ENCODE results near the gene CREB3L1. TPM values are rescaled to one million over a fixed set of nuclear protein-coding genes. Genes with fewer than 3 reads are reported as not detected.

CREB3L1 gene
- total and polyA plus RNA-seq, 2 experiments from 2014 or later, result 8.5 to 10.4 TPM

DNA sequence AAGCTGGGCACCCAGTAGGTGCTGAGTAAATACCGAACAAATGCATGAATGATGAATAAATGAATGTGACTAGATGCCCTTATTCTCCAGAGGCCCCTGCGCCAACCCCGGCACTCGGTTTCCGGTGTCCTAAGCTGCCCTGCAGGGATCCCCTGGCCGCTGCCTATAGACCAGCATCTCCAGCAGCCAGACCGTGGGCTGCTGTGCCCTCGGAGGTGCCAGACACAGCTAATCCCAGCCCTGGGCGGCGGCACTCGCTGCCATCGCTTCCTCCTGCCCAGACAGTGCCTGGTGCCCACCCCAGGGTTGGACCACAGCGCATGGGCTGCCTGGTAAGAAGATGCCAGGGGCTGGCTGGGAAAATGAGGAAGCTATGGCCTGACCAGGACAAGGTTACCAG, 15.6 kb downstream of the CREB3L1 start (continued):
- TF ChIP-seq, protein P1, sequence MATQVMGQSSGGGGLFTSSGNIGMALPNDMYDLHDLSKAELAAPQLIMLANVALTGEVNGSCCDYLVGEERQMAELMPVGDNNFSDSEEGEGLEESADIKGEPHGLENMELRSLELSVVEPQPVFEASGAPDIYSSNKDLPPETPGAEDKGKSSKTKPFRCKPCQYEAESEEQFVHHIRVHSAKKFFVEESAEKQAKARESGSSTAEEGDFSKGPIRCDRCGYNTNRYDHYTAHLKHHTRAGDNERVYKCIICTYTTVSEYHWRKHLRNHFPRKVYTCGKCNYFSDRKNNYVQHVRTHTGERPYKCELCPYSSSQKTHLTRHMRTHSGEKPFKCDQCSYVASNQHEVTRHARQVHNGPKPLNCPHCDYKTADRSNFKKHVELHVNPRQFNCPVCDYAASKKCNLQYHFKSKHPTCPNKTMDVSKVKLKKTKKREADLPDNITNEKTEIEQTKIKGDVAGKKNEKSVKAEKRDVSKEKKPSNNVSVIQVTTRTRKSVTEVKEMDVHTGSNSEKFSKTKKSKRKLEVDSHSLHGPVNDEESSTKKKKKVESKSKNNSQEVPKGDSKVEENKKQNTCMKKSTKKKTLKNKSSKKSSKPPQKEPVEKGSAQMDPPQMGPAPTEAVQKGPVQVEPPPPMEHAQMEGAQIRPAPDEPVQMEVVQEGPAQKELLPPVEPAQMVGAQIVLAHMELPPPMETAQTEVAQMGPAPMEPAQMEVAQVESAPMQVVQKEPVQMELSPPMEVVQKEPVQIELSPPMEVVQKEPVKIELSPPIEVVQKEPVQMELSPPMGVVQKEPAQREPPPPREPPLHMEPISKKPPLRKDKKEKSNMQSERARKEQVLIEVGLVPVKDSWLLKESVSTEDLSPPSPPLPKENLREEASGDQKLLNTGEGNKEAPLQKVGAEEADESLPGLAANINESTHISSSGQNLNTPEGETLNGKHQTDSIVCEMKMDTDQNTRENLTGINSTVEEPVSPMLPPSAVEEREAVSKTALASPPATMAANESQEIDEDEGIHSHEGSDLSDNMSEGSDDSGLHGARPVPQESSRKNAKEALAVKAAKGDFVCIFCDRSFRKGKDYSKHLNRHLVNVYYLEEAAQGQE (IDR thresholded peaks at IDR 0.05; ENCODE audit: unreplicated experiment), result no peak
- TF ChIP-seq EZH2 (IDR thresholded peaks at IDR 0.05; ENCODE audit: low read depth, unreplicated experiment), result no peak
- TF ChIP-seq, protein P2, sequence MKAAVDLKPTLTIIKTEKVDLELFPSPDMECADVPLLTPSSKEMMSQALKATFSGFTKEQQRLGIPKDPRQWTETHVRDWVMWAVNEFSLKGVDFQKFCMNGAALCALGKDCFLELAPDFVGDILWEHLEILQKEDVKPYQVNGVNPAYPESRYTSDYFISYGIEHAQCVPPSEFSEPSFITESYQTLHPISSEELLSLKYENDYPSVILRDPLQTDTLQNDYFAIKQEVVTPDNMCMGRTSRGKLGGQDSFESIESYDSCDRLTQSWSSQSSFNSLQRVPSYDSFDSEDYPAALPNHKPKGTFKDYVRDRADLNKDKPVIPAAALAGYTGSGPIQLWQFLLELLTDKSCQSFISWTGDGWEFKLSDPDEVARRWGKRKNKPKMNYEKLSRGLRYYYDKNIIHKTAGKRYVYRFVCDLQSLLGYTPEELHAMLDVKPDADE (IDR thresholded peaks at IDR 0.05), result no peak
- no peak for TF ChIP-seq POLR2AphosphoS5 (IDR thresholded peaks at IDR 0.05; ENCODE audit: low read depth)
- no peak for TF ChIP-seq CREB1 (CRISPR knock-in tag; IDR thresholded peaks at IDR 0.05; ENCODE audit: low read depth)
- TF ChIP-seq NANOG (IDR thresholded peaks at IDR 0.05; ENCODE audit: borderline replicate concordance), result no peak
- no peak for TF ChIP-seq JUNB (IDR thresholded peaks at IDR 0.05; ENCODE audit: unreplicated experiment)
- no peak for TF ChIP-seq ZNF114 (CRISPR knock-in tag; IDR thresholded peaks at IDR 0.05)
- TF ChIP-seq STAT1 (IDR thresholded peaks at IDR 0.05; ENCODE audit: unreplicated experiment), result no peak
- TF ChIP-seq EZH2phosphoT487 (IDR thresholded peaks at IDR 0.05; ENCODE audit: unreplicated experiment), result no peak
- TF ChIP-seq, protein P3, sequence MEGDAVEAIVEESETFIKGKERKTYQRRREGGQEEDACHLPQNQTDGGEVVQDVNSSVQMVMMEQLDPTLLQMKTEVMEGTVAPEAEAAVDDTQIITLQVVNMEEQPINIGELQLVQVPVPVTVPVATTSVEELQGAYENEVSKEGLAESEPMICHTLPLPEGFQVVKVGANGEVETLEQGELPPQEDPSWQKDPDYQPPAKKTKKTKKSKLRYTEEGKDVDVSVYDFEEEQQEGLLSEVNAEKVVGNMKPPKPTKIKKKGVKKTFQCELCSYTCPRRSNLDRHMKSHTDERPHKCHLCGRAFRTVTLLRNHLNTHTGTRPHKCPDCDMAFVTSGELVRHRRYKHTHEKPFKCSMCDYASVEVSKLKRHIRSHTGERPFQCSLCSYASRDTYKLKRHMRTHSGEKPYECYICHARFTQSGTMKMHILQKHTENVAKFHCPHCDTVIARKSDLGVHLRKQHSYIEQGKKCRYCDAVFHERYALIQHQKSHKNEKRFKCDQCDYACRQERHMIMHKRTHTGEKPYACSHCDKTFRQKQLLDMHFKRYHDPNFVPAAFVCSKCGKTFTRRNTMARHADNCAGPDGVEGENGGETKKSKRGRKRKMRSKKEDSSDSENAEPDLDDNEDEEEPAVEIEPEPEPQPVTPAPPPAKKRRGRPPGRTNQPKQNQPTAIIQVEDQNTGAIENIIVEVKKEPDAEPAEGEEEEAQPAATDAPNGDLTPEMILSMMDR (conservative IDR thresholded peaks at IDR 0.05; ENCODE audit: low read depth in 2 of 2), result no peak
- TF ChIP-seq ZNF331 (CRISPR knock-in tag; IDR thresholded peaks at IDR 0.05; ENCODE audit: low read depth), result no peak

DNA sequence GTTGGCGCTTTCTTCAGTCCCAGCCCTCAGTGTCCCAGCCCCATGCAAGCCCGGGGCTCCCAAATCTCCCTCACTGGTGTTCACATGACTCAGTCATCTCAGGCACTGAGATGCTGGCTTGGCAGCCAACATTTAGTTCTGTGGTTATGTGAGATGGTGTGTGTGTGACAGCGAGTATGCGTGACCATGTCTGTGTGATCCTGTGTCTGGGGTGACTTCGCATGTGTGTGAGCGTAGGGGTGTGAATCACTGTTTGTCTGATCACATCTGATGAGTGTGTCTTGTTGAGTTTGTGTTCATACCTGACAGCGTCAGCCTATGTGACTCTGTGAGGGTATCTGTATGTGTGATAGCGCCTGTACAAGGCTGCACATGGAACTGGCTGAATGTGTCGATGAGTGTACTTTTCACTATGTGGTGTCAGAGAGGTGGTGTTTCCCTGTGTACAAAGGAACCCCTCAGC, 16.2 kb downstream of the CREB3L1 start:
- TF ChIP-seq, protein P1 (IDR thresholded peaks at IDR 0.05; ENCODE audit: unreplicated experiment), result no peak
- TF ChIP-seq POLR2AphosphoS5 (IDR thresholded peaks at IDR 0.05; ENCODE audit: low read depth), result no peak
- TF ChIP-seq ZNF114 (CRISPR knock-in tag; IDR thresholded peaks at IDR 0.05), result no peak
- no peak for TF ChIP-seq EZH2phosphoT487 (IDR thresholded peaks at IDR 0.05; ENCODE audit: unreplicated experiment)
- no peak for TF ChIP-seq STAT1 (IDR thresholded peaks at IDR 0.05; ENCODE audit: unreplicated experiment)
- TF ChIP-seq, protein P2 (IDR thresholded peaks at IDR 0.05), result no peak
- no peak for TF ChIP-seq ZNF331 (CRISPR knock-in tag; IDR thresholded peaks at IDR 0.05; ENCODE audit: low read depth)
- TF ChIP-seq, protein P3 (conservative IDR thresholded peaks at IDR 0.05; ENCODE audit: low read depth in 2 of 2), result no peak
- Histone ChIP-seq H3K4me3 (no peak overlapping the region), H3K27me3 (ENCODE audit: insufficient read depth) (no peaks in the 10 kb centered on the region), H3K36me3 (ENCODE audit: insufficient read depth) (no peaks in the 10 kb centered on the region), H3K79me2 (replicated peaks; ENCODE audit: insufficient read depth) (no peaks in the 10 kb centered on the region), H2AFZ (no peak overlapping the region), H3K9me2 (ENCODE audit: insufficient read depth) (no peaks in the 10 kb centered on the region), H3K4me2 (peak overlapping the region; percentile 97), H4K20me1 (replicated peaks; ENCODE audit: insufficient read depth) (no peaks in the 10 kb centered on the region), H3K4me1 (ENCODE audit: insufficient read depth) (peaks cover 52% of the 10 kb centered on the region), H3F3A (replicated peaks; ENCODE audit: low read depth) (peaks cover 22% of the 10 kb centered on the region), H3K27ac (ENCODE audit: low read depth) (peak overlapping the region; percentile 98)
- Mint-ChIP-seq H3K4me3 (peak overlapping the region; percentile 86; the same call in 1 of the 3 replicates), H3K27me3 (ENCODE audit: insufficient read depth, low read depth, poor library complexity) (peaks cover 30% of the 10 kb centered on the region), H3K27ac (peak overlapping the region; percentile 97), H3K9me3 (no peaks in the 10 kb centered on the region), H3K36me3 (ENCODE audit: low read depth) (no peaks in the 10 kb centered on the region; the same call in 2 of the 3 replicates), H3K4me1 (peaks cover 66% of the 10 kb centered on the region)
- ATAC-seq (no peak), DNase-seq (ENCODE audit: low spot score) (no peak)

All from GM23338 (cell line).